SU-DHL-6 (cell line): ENCODE results near the gene TPD52L1.

Experiments used
- H2AFZ ChIP-seq: fragments of 200-600 bp; sonication (generic); 2 replicates; pipeline ENCODE4 v1.6.1; 2014; ENCODE audit warnings: low read depth, mild to moderate bottlenecking, moderate library complexity, mixed read lengths, antibody characterized with exemption, low read length; ENCODE audit not compliant: severe bottlenecking
- H3F3A ChIP-seq: fragments of 200-600 bp; shearing (Covaris generic); 2 replicates; pipeline ENCODE4 v1.6.0; 2016; ENCODE audit warnings: antibody characterized with exemption, mild to moderate bottlenecking; ENCODE audit not compliant: insufficient read depth
- H3K27ac ChIP-seq: fragments of 200-600 bp; sonication (generic); 2 replicates; pipeline ENCODE4 v1.5.1; 2016; ENCODE audit warnings: low read depth, mild to moderate bottlenecking, low read length, moderate library complexity, mixed read lengths
- H3K27me3 ChIP-seq: fragments of 200-600 bp; sonication (generic), shearing (Covaris generic); 2 replicates; pipeline ENCODE4 v1.6.0; 2014; ENCODE audit warnings: mild to moderate bottlenecking, low read length
- H3K36me3 ChIP-seq: fragments of 200-600 bp; sonication (generic); 2 replicates; pipeline ENCODE4 v1.6.1; 2014; ENCODE audit warnings: mild to moderate bottlenecking, low read length, mixed read lengths
- H3K4me2 ChIP-seq: fragments of 300-600, 200-600 bp; shearing (Covaris generic), sonication (generic); 2 replicates; pipeline ENCODE4 v1.6.0; 2014; ENCODE audit warnings: low read length, low read depth, mild to moderate bottlenecking; ENCODE audit not compliant: poor library complexity, severe bottlenecking
- H3K4me3 ChIP-seq: fragments of 200-600 bp; sonication (generic); 2 replicates; pipeline ENCODE4 v1.5.1; 2014; ENCODE audit warnings: antibody characterized with exemption, low read length, mild to moderate bottlenecking, mixed read lengths; ENCODE audit not compliant: insufficient read depth, poor library complexity, severe bottlenecking
- H3K79me2 ChIP-seq: fragments of 200-600 bp; sonication (generic); 2 replicates; pipeline ENCODE4 v1.6.1; 2014; ENCODE audit warnings: mild to moderate bottlenecking, low read length, moderate library complexity; ENCODE audit not compliant: insufficient read depth
- H3K9ac ChIP-seq: fragments of 200-600 bp; sonication (generic); 2 replicates; pipeline ENCODE4 v1.7.0; 2014; ENCODE audit warnings: mild to moderate bottlenecking, low read length
- H3K9me2 ChIP-seq: fragments of 200-600 bp; sonication (generic); replicated peaks from 2 replicates; pipeline ENCODE4 v1.6.1; 2014; ENCODE audit warnings: low read length; ENCODE audit not compliant: insufficient read depth
- H3K9me3 ChIP-seq: fragments of 200-600 bp; sonication (generic); 2 replicates; pipeline ENCODE4 v1.6.1; 2014; ENCODE audit warnings: low read length, mixed read lengths; ENCODE audit not compliant: insufficient read depth
- H4K20me1 ChIP-seq: fragments of 200-600 bp; sonication (generic); 2 replicates; pipeline ENCODE4 v1.6.1; 2014; ENCODE audit warnings: low read depth, mild to moderate bottlenecking, antibody characterized with exemption, low read length, moderate library complexity, mixed read lengths
- EZH2phosphoT487 ChIP-seq: fragments of 200-600 bp; sonication (generic), shearing (Covaris generic); conservative IDR thresholded peaks from 2 replicates; pipeline ENCODE4 v1.6.1; 2018; ENCODE audit warnings: mild to moderate bottlenecking, antibody characterized with exemption, low read length, moderate library complexity, mixed read lengths
- TF ChIP-seq, protein P1 (sequence below): fragments of 200-600 bp; sonication (generic); IDR thresholded peaks from one replicate; pipeline ENCODE4 v1.5.1; 2017; ENCODE audit warnings: antibody characterized with exemption, mild to moderate bottlenecking, low read length, moderate library complexity; ENCODE audit not compliant: insufficient read depth, poor library complexity, severe bottlenecking

Gene TPD52L1

DNA sequence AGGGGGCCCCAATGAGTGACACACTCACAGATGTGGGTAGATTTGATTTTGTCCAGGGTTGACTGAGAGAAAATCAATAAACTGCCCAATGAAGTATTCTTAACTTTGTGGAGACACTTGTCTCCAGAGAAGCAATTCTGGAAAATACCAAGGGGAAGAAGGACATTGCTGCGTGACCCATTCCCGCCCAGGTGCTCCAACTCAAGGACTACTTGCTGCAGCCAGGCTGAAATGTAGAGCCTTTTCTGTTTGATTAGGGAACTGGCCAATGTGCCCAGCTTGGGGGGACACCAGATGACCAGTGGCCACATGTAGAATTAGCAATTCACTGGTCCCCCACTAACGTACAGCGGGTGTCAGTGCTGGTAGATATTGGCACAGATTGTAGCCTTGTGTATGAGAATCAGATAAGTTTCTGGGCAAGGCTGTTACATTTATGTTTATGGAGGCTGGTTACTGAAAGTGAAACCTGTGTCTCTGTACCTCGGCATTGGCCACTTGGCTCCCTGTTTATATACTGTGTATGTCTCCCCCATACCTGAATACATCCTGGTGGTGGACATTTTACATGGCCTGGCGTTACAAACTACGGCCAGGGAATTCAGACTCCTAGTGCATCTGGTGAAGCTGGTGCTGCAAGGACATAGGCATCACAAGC, 115.9 kb downstream of the TPD52L1 start:
- Histone ChIP-seq H3K27ac (no peak overlapping the region), H3K4me2 (no peak overlapping the region), H3K9me3 (no peaks in the 10 kb centered on the region), H3K79me2 (no peaks in the 10 kb centered on the region), H2AFZ (no peak overlapping the region), H3K36me3 (no peaks in the 10 kb centered on the region), H3K27me3 (no peaks in the 10 kb centered on the region), H3K4me3 (no peak overlapping the region), H3K9me2 (no peaks in the 10 kb centered on the region), H3K9ac (no peak overlapping the region), H3F3A (no peaks in the 10 kb centered on the region), H4K20me1 (no peaks in the 10 kb centered on the region)
- TF ChIP-seq, protein P1, sequence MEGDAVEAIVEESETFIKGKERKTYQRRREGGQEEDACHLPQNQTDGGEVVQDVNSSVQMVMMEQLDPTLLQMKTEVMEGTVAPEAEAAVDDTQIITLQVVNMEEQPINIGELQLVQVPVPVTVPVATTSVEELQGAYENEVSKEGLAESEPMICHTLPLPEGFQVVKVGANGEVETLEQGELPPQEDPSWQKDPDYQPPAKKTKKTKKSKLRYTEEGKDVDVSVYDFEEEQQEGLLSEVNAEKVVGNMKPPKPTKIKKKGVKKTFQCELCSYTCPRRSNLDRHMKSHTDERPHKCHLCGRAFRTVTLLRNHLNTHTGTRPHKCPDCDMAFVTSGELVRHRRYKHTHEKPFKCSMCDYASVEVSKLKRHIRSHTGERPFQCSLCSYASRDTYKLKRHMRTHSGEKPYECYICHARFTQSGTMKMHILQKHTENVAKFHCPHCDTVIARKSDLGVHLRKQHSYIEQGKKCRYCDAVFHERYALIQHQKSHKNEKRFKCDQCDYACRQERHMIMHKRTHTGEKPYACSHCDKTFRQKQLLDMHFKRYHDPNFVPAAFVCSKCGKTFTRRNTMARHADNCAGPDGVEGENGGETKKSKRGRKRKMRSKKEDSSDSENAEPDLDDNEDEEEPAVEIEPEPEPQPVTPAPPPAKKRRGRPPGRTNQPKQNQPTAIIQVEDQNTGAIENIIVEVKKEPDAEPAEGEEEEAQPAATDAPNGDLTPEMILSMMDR: no peak
- no peak for TF ChIP-seq EZH2phosphoT487

DNA sequence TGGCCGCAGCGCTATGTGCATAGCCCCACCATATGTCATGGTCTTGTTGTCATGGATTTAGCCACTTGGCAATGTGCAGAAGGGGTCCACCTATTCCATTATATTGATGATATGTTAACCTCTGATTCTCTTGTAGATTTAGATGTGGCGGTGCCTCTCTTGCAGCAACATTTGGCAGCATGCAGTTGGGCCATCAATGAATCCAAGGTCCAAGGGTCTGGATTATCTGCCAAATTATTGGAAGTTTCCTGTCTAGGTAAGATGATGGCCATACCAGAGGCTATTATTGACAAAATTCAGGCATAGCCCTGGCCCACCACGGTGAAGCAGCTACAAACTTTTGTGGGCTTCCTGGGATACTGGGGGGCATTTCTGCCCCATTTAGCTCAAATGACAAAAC, 116.8 kb downstream of the TPD52L1 start:
- Histone ChIP-seq H3K27me3 (no peaks in the 10 kb centered on the region), H3K36me3 (0 out of 2 replicates have a peak, but pooled peaks cover 2% of the 10 kb centered on the region), H4K20me1 (no peaks in the 10 kb centered on the region), H2AFZ (no peak overlapping the region), H3K79me2 (no peaks in the 10 kb centered on the region), H3K9me3 (no peaks in the 10 kb centered on the region), H3K9ac (no peak overlapping the region), H3F3A (no peaks in the 10 kb centered on the region), H3K4me3 (no peak overlapping the region), H3K4me2 (no peak overlapping the region), H3K9me2 (no peaks in the 10 kb centered on the region), H3K27ac (no peak overlapping the region)
- no peak for TF ChIP-seq EZH2phosphoT487
- TF ChIP-seq, protein P1: no peak

DNA sequence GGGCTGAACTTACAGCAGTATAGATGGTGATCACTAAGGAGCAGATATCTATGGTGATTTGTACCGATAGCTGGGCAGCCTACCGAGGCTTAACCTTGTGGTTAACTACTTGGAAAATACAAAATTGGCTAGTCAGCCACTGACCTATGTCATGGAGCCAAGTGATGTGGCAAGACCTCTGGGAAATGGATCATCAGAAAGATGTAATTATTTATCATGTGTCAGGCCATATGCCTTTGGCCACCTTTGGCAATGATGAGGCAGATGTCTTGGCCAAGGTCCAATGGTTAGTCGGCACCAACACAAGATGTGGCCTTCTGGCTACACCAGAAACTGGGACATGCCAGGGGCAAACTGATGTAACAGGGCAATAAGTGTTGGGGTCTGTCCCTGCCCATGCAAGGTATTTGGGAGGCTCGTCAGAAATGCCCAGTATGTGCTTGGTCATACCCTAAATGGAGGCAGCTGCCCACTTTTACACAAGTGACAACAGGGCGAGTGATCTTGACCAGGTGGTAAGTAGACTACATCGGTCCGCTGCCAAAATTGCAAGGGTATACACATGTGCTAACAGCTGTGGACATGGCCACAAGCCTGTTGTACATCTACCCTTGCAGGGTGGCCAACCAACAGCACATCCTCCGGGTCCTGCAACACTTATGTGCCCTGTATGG, 118.0 kb downstream of the TPD52L1 start:
- no peak overlapping the region for H3K4me3 ChIP-seq
- H3K27me3 ChIP-seq: no peaks in the 10 kb centered on the region
- H3K4me2 ChIP-seq: no peak overlapping the region
- no peak overlapping the region for H2AFZ ChIP-seq
- H3K9me2 ChIP-seq: no peaks in the 10 kb centered on the region
- TF ChIP-seq EZH2phosphoT487: no peak
- TF ChIP-seq, protein P1: no peak
- H3K9me3 ChIP-seq: no peaks in the 10 kb centered on the region
- peaks cover 4% of the 10 kb centered on the region; the same call in 1 of the 2 replicates for H3K36me3 ChIP-seq
- H3K79me2 ChIP-seq: no peaks in the 10 kb centered on the region
- no peak overlapping the region for H3K9ac ChIP-seq
- H4K20me1 ChIP-seq: no peaks in the 10 kb centered on the region
- H3F3A ChIP-seq: no peaks in the 10 kb centered on the region
- no peak overlapping the region for H3K27ac ChIP-seq
